Endodermal cell (in vitro differentiated cells): ENCODE measurements around the gene CERS3. TPM values are rescaled to one million over a fixed set of nuclear protein-coding genes. Genes with fewer than 3 reads are reported as not detected.

Experiments
- DNase-seq: peaks from one replicate; pipeline ENCODE4 v3.0.0-alpha.2; 2017
- H3K27ac ChIP-seq: 2 replicates; pipeline ENCODE4 v1.5.1; 2013; ENCODE audit warnings: mild to moderate bottlenecking, low read depth, low read length, moderate library complexity
- H3K27me3 ChIP-seq: 2 replicates; pipeline ENCODE4 v1.6.1; 2013; ENCODE audit warnings: mild to moderate bottlenecking, low read length, moderate library complexity; ENCODE audit not compliant: insufficient read depth, control insufficient read depth, poor library complexity, severe bottlenecking
- H3K36me3 ChIP-seq: 2 replicates; pipeline ENCODE4 v1.7.0; 2013; ENCODE audit warnings: mild to moderate bottlenecking, low read length, moderate library complexity; ENCODE audit not compliant: control insufficient read depth, insufficient read depth
- H3K4me1 ChIP-seq: one replicate; pipeline ENCODE4 v1.7.0; 2013; ENCODE audit warnings: low read length; ENCODE audit not compliant: control insufficient read depth, insufficient read depth
- H3K4me3 ChIP-seq: 2 replicates; pipeline ENCODE4 v1.5.1; 2013; ENCODE audit warnings: mild to moderate bottlenecking, low read length, moderate library complexity
- H3K9ac ChIP-seq: 2 replicates; pipeline ENCODE4 v1.6.1; 2013; ENCODE audit warnings: mild to moderate bottlenecking, low read length, moderate library complexity; ENCODE audit not compliant: poor library complexity, severe bottlenecking; ENCODE audit errors: extremely low read depth
- H3K9me3 ChIP-seq: 2 replicates; pipeline ENCODE4 v1.6.1; 2013; ENCODE audit warnings: mild to moderate bottlenecking, low read length, moderate library complexity; ENCODE audit not compliant: control insufficient read depth
- H3K27ac Mint-ChIP-seq: 2 replicates; pipeline ENCODE4 v1.8.0; 2020; ENCODE audit warnings: mixed read lengths
- H3K27me3 Mint-ChIP-seq: 2 replicates; pipeline ENCODE4 v1.8.0; 2021; ENCODE audit warnings: mild to moderate bottlenecking, mixed read lengths; ENCODE audit not compliant: insufficient read depth
- H3K36me3 Mint-ChIP-seq: 2 replicates; pipeline ENCODE4 v1.8.0; 2020; ENCODE audit warnings: low read depth, mixed read lengths
- H3K4me1 Mint-ChIP-seq: 2 replicates; pipeline ENCODE4 v1.8.0; 2020; ENCODE audit warnings: mixed read lengths
- H3K4me3 Mint-ChIP-seq: 2 replicates; pipeline ENCODE4 v1.8.0; 2020; ENCODE audit warnings: mild to moderate bottlenecking, moderate library complexity, mixed read lengths
- H3K9me3 Mint-ChIP-seq: 2 replicates; pipeline ENCODE4 v1.8.0; 2020; ENCODE audit warnings: mild to moderate bottlenecking, mixed read lengths
- WGBS, 2 experiments: methylation state at CpG; one replicate each; pipeline versions ENCODE4 v1.1.5 to v1.1.7; 2013; ENCODE audit warnings: missing lambda C conversion rate in 2 of 2, mixed read lengths in 1 of 2; ENCODE audit not compliant: insufficient coverage in 1 of 2, insufficient read length in 1 of 2; 5-methylcytosine and 5-hydroxymethylcytosine counted together
- total RNA-seq, 2 donors: library from RNA; stranded (reverse); fragmentation: NEBNext Ultra II Directional in 1 of 2; extraction: Animal tissue kit (Norgen Biotek cat#: 25700) in 1 of 2; gene quantifications; 2 replicates in 1 of 2; 3 replicates in 1 of 2; pipeline ENCODE4 v1.2.1, GENCODE V29; 2021
- TF ChIP-seq, protein P1 (sequence below): fragments of 200-600 bp; sonication (generic); conservative IDR thresholded peaks from 2 replicates; pipeline ENCODE4 v1.5.0; 2021; ENCODE audit warnings: antibody characterized with exemption, mild to moderate bottlenecking

The CERS3 gene
- total RNA-seq, 2 donors from 2014 or later, result 0.48 TPM; not detected in 1

DNA sequence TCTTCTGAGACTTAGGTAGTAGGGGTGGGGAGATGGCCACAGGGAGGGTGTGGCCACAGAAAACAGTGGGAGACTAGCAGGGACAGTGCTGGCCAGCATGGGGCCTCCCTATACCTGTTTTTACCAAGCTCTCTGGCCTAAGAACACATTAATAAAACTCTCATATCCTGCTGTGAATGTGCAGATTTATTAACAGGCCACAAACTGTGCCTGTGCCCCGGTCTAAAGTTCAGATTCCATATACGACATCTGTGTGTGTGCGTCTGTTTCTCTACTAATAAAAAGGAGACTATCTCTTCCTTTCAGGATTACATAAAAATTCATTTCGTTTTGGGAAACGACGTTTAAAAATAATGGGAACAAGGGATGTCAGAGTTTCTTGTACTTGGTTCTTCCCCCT, 94.2 kb downstream of the CERS3 start:
- no peak overlapping the region for H3K27ac Mint-ChIP-seq
- no peak overlapping the region for H3K4me3 Mint-ChIP-seq
- WGBS, 2 experiments, result 50 to 70% methylated on average over 2 to 6 of the region's 6 CpGs
- Histone ChIP-seq H3K4me1 (no peaks in the 10 kb centered on the region), H3K9me3 (no peaks in the 10 kb centered on the region), H3K4me3 (no peak overlapping the region), H3K27ac (no peak overlapping the region), H3K27me3 (no peaks in the 10 kb centered on the region), H3K9ac (no peak overlapping the region), H3K36me3 (no peaks in the 10 kb centered on the region)
- TF ChIP-seq, protein P1, sequence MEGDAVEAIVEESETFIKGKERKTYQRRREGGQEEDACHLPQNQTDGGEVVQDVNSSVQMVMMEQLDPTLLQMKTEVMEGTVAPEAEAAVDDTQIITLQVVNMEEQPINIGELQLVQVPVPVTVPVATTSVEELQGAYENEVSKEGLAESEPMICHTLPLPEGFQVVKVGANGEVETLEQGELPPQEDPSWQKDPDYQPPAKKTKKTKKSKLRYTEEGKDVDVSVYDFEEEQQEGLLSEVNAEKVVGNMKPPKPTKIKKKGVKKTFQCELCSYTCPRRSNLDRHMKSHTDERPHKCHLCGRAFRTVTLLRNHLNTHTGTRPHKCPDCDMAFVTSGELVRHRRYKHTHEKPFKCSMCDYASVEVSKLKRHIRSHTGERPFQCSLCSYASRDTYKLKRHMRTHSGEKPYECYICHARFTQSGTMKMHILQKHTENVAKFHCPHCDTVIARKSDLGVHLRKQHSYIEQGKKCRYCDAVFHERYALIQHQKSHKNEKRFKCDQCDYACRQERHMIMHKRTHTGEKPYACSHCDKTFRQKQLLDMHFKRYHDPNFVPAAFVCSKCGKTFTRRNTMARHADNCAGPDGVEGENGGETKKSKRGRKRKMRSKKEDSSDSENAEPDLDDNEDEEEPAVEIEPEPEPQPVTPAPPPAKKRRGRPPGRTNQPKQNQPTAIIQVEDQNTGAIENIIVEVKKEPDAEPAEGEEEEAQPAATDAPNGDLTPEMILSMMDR, result no peak
- no peaks in the 10 kb centered on the region for H3K27me3 Mint-ChIP-seq
- DNase-seq, result no peak
- H3K9me3 Mint-ChIP-seq, result peaks cover 16% of the 10 kb centered on the region
- H3K36me3 Mint-ChIP-seq, result no peaks in the 10 kb centered on the region
- no peaks in the 10 kb centered on the region for H3K4me1 Mint-ChIP-seq

DNA sequence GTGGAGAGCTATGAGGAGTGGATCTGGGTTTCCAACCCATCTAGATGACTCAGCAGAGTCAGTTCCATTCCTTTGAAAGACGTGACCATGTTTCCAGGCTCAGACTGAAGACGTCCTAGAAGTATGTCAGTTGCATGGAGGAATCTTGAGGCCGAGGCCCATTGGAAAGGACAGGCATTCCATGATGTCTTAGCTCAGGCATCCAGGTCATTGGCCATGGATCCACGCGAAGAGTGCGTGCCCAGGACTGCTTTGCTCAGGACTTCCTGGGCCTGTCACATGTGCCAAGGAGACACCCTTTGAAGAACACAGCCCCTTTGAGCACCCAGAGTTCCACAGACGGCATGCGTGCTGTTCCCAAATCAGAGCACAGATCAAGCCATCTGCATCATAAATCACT, 94.7 kb downstream of the CERS3 start:
- no peak overlapping the region for H3K4me3 Mint-ChIP-seq
- no peaks in the 10 kb centered on the region for H3K36me3 ChIP-seq
- H3K4me1 ChIP-seq, result no peaks in the 10 kb centered on the region
- H3K9ac ChIP-seq, result no peak overlapping the region
- no peak overlapping the region for H3K4me3 ChIP-seq
- no peaks in the 10 kb centered on the region for H3K36me3 Mint-ChIP-seq
- no peaks in the 10 kb centered on the region for H3K27me3 ChIP-seq
- no peak for DNase-seq
- 92 to 95% methylated on average over 8 of the region's 8 CpGs for WGBS, 2 experiments
- TF ChIP-seq, protein P1, result no peak
- no peaks in the 10 kb centered on the region for H3K4me1 Mint-ChIP-seq
- no peak overlapping the region for H3K27ac ChIP-seq
- no peaks in the 10 kb centered on the region for H3K27me3 Mint-ChIP-seq
- H3K27ac Mint-ChIP-seq, result no peak overlapping the region
- H3K9me3 ChIP-seq, result no peaks in the 10 kb centered on the region
- H3K9me3 Mint-ChIP-seq, result peaks cover 13% of the 10 kb centered on the region

DNA sequence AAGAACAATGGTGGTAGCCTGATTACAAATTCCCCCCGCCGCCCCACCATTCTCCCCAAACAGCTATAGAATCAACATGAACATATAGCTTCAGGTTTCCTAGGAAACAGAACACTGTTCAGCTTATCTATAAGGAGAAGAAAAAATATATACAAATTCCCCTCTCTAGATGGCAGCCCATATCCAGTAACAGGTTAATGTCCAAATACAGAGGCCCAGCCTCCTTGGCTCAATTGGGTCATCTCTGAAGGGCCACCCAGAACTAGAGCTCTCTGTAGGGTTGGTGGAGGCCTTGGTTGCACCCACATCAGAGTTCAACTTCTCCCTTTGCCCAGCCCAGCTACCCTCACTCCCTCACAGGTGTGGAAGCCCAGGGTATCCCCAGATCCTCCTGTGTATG, 95.4 kb downstream of the CERS3 start:
- Histone ChIP-seq H3K4me3 (no peak overlapping the region), H3K9me3 (no peaks in the 10 kb centered on the region), H3K27me3 (no peaks in the 10 kb centered on the region), H3K9ac (no peak overlapping the region), H3K36me3 (no peaks in the 10 kb centered on the region), H3K27ac (no peak overlapping the region), H3K4me1 (no peaks in the 10 kb centered on the region)
- H3K4me3 Mint-ChIP-seq, result no peak overlapping the region
- TF ChIP-seq, protein P1, result no peak
- DNase-seq, result no peak
- 95% methylated on average over 2 of the region's 2 CpGs; no CpG with 5 or more reads in 1 of the 2 experiments for WGBS, 2 experiments
- H3K9me3 Mint-ChIP-seq, result peaks cover 10% of the 10 kb centered on the region
- H3K27ac Mint-ChIP-seq, result no peak overlapping the region
- no peaks in the 10 kb centered on the region for H3K27me3 Mint-ChIP-seq
- H3K36me3 Mint-ChIP-seq, result no peaks in the 10 kb centered on the region
- H3K4me1 Mint-ChIP-seq, result no peaks in the 10 kb centered on the region
